HepG2 (cell line): ENCODE measurements around the gene RNF168. TPM values are rescaled to one million over a fixed set of nuclear protein-coding genes. Genes with fewer than 3 reads are reported as not detected.

ENCODE experiments used
- ATAC-seq: fragments of 200-7000 bp; cut with Tn5 transposase; 3 replicates; pipeline ENCODE4 v1.9.1; 2020; ENCODE audit warnings: mild to moderate bottlenecking, moderate library complexity
- BruUV-seq: library from RNA; stranded (reverse); fragments of 400-500 nt; replicated peaks from 2 replicates; lab custom pipeline; 2021; lab: Mats Ljungman, UMichigan
- CTCF ChIA-PET: fragments of 300-600 bp; formaldehyde crosslinking; extraction: SDS; loops from one replicate; lab custom pipeline; 2021; ENCODE audit warnings: low total read pairs, inconsistent platforms, low intra/inter-chr PET ratio; lab: Yijun Ruan, JAX
- POLR2A ChIA-PET: fragments of 350-600 bp; sonication (Branson Sonifier 250); formaldehyde crosslinking; loops from one replicate; lab custom pipeline; 2020; ENCODE audit warnings: antibody characterized with exemption, inconsistent platforms; lab: Yijun Ruan, JAX
- DNase-seq: peaks from one replicate; pipeline ENCODE4 v3.0.0-alpha.2; 2015; ENCODE audit warnings: low spot score
- FAIRE-seq: peaks from 3 replicates; lab custom pipeline; 2011; peaks lifted over from hg19 to GRCh38; lab: Jason Lieb, UNC
- H2AFZ ChIP-seq: one replicate; pipeline ENCODE4 v1.6.1; 2011; ENCODE audit warnings: low read length, inconsistent platforms
- H3K27ac ChIP-seq: fragments of 300-600 bp; 3 replicates; pipeline ENCODE4 v1.8.0; 2011; ENCODE audit warnings: mixed run types, mild to moderate bottlenecking, mixed read lengths, low read length, inconsistent platforms; ENCODE audit not compliant: insufficient read depth; ENCODE audit errors: extremely low read length
- H3K27me3 ChIP-seq, 2 experiments: fragments of 200-600 bp in 1 of 2; 2 replicates in 1 of 2; 3 replicates in 1 of 2; pipeline versions ENCODE4 v1.6.0 to v1.8.0; 2011; ENCODE audit warnings: low read length in 2 of 2, mild to moderate bottlenecking in 2 of 2, moderate library complexity in 2 of 2, inconsistent platforms in 1 of 2; ENCODE audit not compliant: insufficient read depth in 2 of 2, control insufficient read depth in 1 of 2
- H3K36me3 ChIP-seq, 2 experiments: fragments of 200-600 bp in 1 of 2; replicated peaks in 1 of 2; 2 replicates in 1 of 2; 3 replicates in 1 of 2; pipeline versions ENCODE4 v1.5.1 to v1.8.0; 2011; ENCODE audit warnings: low read length in 2 of 2, inconsistent platforms in 1 of 2; ENCODE audit not compliant: insufficient read depth in 2 of 2, control insufficient read depth in 1 of 2
- H3K4me1 ChIP-seq: 2 replicates; pipeline ENCODE4 v1.5.1; 2012; ENCODE audit warnings: low read length, inconsistent platforms; ENCODE audit not compliant: insufficient read depth
- H3K4me2 ChIP-seq: 2 replicates; pipeline ENCODE4 v1.6.0; 2011; ENCODE audit warnings: low read depth, low read length, inconsistent platforms
- H3K4me3 ChIP-seq, 3 experiments: fragments of 200-600 bp in 1 of 3; sonication (generic), shearing (Covaris generic) in 1 of 3; replicated peaks in 1 of 3; 2 replicates each; pipeline ENCODE4 v1.5.1; 2011 to 2016; ENCODE audit warnings: low read length in 3 of 3, inconsistent platforms in 2 of 3, low read depth in 2 of 3, mild to moderate bottlenecking in 2 of 3, control low read depth in 1 of 3, mixed read lengths in 1 of 3; ENCODE audit not compliant: insufficient read depth in 1 of 3
- H3K79me2 ChIP-seq: one replicate; pipeline ENCODE4 v1.6.1; 2011; ENCODE audit warnings: low read length, inconsistent platforms; ENCODE audit not compliant: insufficient read depth
- H3K9ac ChIP-seq: 2 replicates; pipeline ENCODE4 v1.6.0; 2011; ENCODE audit warnings: mild to moderate bottlenecking, low read depth, low read length, inconsistent platforms; ENCODE audit not compliant: insufficient read depth
- H3K9me3 ChIP-seq: 2 replicates; pipeline ENCODE4 v1.5.1; 2012; ENCODE audit warnings: mild to moderate bottlenecking, low read length
- H4K20me1 ChIP-seq: 2 replicates; pipeline ENCODE4 v1.6.0; 2011; ENCODE audit warnings: inconsistent platforms, mild to moderate bottlenecking, low read length, moderate library complexity; ENCODE audit not compliant: insufficient read depth
- ATF7-NPFF ChIP-seq: sonication (generic); formaldehyde crosslinking; IDR thresholded peaks from 2 replicates; pipeline ENCODE4 v1.8.1; 2023; ENCODE audit warnings: mild to moderate bottlenecking, low read depth, missing genetic modification reagents, moderate library complexity
- FOXP4 ChIP-seq: sonication (generic); formaldehyde crosslinking; IDR thresholded peaks from 2 replicates; pipeline ENCODE4 v1.4.0; 2020; ENCODE audit warnings: missing genetic modification reagents
- GATAD2A ChIP-seq: IDR thresholded peaks from 2 replicates; pipeline ENCODE4 v1.6.1; 2016
- HDAC1 ChIP-seq: sonication (generic); formaldehyde crosslinking; IDR thresholded peaks from 2 replicates; pipeline ENCODE4 v1.5.1; 2020; ENCODE audit warnings: mild to moderate bottlenecking, missing genetic modification reagents
- HNF4A ChIP-seq: sonication (generic); formaldehyde crosslinking; IDR thresholded peaks from 2 replicates; pipeline ENCODE4 v1.4.0; 2020; ENCODE audit warnings: missing genetic modification reagents
- HNF4G ChIP-seq, 2 experiments: sonication (generic) in 1 of 2; formaldehyde crosslinking in 1 of 2; IDR thresholded peaks; 2 replicates each; pipeline versions ENCODE4 v1.4.0 to v1.6.1; 2011 to 2020; ENCODE audit warnings: borderline replicate concordance in 2 of 2, low read depth in 2 of 2, mild to moderate bottlenecking in 2 of 2, low read length in 1 of 2, missing genetic modification reagents in 1 of 2, moderate library complexity in 1 of 2
- HOMEZ ChIP-seq: IDR thresholded peaks from 2 replicates; pipeline ENCODE4 v1.6.1; 2016; ENCODE audit warnings: low read depth
- NR2F1 ChIP-seq, 2 experiments: fragments of 450-650 bp in 1 of 2; formaldehyde crosslinking in 1 of 2; IDR thresholded peaks; 2 replicates each; pipeline versions ENCODE4 v1.5.0 to v1.6.1; 2016 to 2020; ENCODE audit warnings: mild to moderate bottlenecking in 1 of 2, missing compliant biosample characterization in 1 of 2, missing genetic modification reagents in 1 of 2, moderate library complexity in 1 of 2
- SAP130 ChIP-seq: IDR thresholded peaks from 2 replicates; pipeline ENCODE4 v1.6.1; 2016; ENCODE audit warnings: low read depth
- STAT5B ChIP-seq: sonication (generic); formaldehyde crosslinking; IDR thresholded peaks from 2 replicates; pipeline ENCODE4 v1.4.0; 2020; ENCODE audit warnings: missing genetic modification reagents
- XBP1 ChIP-seq: sonication (generic); formaldehyde crosslinking; IDR thresholded peaks from 2 replicates; pipeline ENCODE4 v1.5.0; 2020; ENCODE audit warnings: missing genetic modification reagents
- ZNF101 ChIP-seq: sonication (generic); formaldehyde crosslinking; IDR thresholded peaks from 2 replicates; pipeline ENCODE4 v1.4.0; 2020; ENCODE audit warnings: mild to moderate bottlenecking, low read depth, missing genetic modification reagents, borderline replicate concordance
- ZNF331 ChIP-seq: sonication (generic); formaldehyde crosslinking; IDR thresholded peaks from 2 replicates; pipeline ENCODE4 v1.4.0; 2020; ENCODE audit warnings: missing genetic modification reagents
- ZNF362 ChIP-seq: sonication (generic); formaldehyde crosslinking; IDR thresholded peaks from 2 replicates; pipeline ENCODE4 v1.4.0; 2020; ENCODE audit warnings: missing genetic modification reagents, mild to moderate bottlenecking, borderline replicate concordance
- ZNF501 ChIP-seq: sonication (generic); formaldehyde crosslinking; IDR thresholded peaks from 2 replicates; pipeline ENCODE4 v1.5.1; 2020; ENCODE audit warnings: mild to moderate bottlenecking, moderate library complexity, missing genetic modification reagents
- ZNF629 ChIP-seq: sonication (generic); formaldehyde crosslinking; conservative IDR thresholded peaks from 2 replicates; pipeline ENCODE4 v1.5.0; 2020; ENCODE audit warnings: missing genetic modification reagents
- WGBS: methylation state at CpG from one replicate; pipeline ENCODE4 v1.1.6; 2017; ENCODE audit warnings: low lambda C conversion rate; 5-methylcytosine and 5-hydroxymethylcytosine counted together
- in situ Hi-C: cut with HindIII; loops from 2 replicates; pipeline ENCODE4 v1.10.0; 2017; ENCODE audit warnings: low pct_unique_long_range_greater_than_20kb; ENCODE audit not compliant: extremely low pct_ligation_motif_present
- intact Hi-C: fragments of 100-400 bp; cut with micrococcal nuclease; formaldehyde crosslinking; loops from one replicate; pipeline ENCODE4 v1.10.0; 2022; ENCODE audit not compliant: unreplicated experiment
- polyA plus RNA-seq, 8 experiments: library from polyadenylated mRNA; depleted of rRNA in 3 of 8; stranded (reverse) in 7 of 8; unstranded in 1 of 8; fragments of >200 nt; fragmentation: Illumina TruSeq in 4 of 8; extraction: Trizol in 4 of 8; gene quantifications; 2 replicates each; pipeline versions ENCODE4 v1.2.1 to v1.2.3, GENCODE V29; 2011 to 2016; ENCODE audit warnings: low read depth in 4 of 8, missing spikeins in 1 of 8, mixed read lengths in 1 of 8; ENCODE audit not compliant: insufficient read depth in 1 of 8
- total RNA-seq, 5 experiments: library from RNA; depleted of rRNA; stranded (reverse); fragments of >200 nt; fragmentation: Illumina TruSeq; extraction: Trizol; gene quantifications; 2 replicates each; pipeline ENCODE4 v1.2.3, GENCODE V29; 2016; ENCODE audit warnings: low read depth in 1 of 5
- TF ChIP-seq, protein P1 (sequence below): IDR thresholded peaks from 2 replicates; pipeline ENCODE4 v1.6.1; 2012; ENCODE audit warnings: inconsistent platforms
- TF ChIP-seq, protein P2 (sequence below): sonication (generic); formaldehyde crosslinking; IDR thresholded peaks from 2 replicates; pipeline ENCODE4 v1.4.0; 2020; ENCODE audit warnings: missing genetic modification reagents
- TF ChIP-seq, protein P3 (sequence below): IDR thresholded peaks from 2 replicates; pipeline ENCODE4 v1.6.1; 2016; ENCODE audit warnings: low read depth, borderline replicate concordance

The RNF168 gene
- total and polyA plus RNA-seq, 2 of the 13 experiments (the other 11 are each of a cell fraction or from before 2014, with no cell fraction given) = 3.7 to 22.9 TPM

DNA sequence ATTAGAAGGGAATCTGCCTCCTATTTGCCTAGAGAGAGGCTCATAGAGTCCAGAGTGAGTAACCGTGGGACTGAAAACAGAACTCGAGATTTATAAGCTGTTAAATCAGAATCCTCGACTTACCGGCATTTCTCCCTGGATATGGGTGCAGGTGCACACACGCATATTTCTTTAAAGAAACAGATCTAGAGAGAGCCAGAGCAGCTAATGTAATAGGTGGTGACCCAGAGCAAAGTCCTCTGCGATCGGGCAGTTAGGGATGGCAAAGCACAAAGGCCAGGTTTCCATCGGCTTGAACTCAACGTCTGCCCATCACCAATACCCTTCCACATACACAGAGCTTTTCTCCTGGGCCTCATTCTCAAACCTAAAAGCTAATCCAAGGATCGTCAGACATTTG is 13.8 kb downstream of the RNF168 start (continued):
- TF ChIP-seq HNF4G (IDR thresholded peaks at IDR 0.05; ENCODE audit: borderline replicate concordance, low read depth, low read length) (peak; percentile 74; the same call in 1 of the 2 replicates), HNF4G (CRISPR knock-in tag; IDR thresholded peaks at IDR 0.05; ENCODE audit: borderline replicate concordance, low read depth) (no peak), XBP1 (no peak), NR2F1 (CRISPR knock-in tag; IDR thresholded peaks at IDR 0.05) (peak in 1 of 2 experiments; percentile 55; a peak in 1 of 4 replicates), ZNF501 (CRISPR knock-in tag) (peak; percentile 18; the same call in 1 of the 2 replicates), HNF4A (peak; percentile 90), HOMEZ (peak; percentile 15; the same call in 1 of the 2 replicates), HDAC1 (CRISPR knock-in tag) (0 out of 2 replicates have a peak, but pooled peaks have one; percentile 22), GATAD2A (CRISPR knock-in tag) (peak; percentile 47), ZNF629 (CRISPR knock-in tag) (peak; percentile 88), ATF7-NPFF (CRISPR knock-in tag) (no peak)
- TF ChIP-seq, protein P1, sequence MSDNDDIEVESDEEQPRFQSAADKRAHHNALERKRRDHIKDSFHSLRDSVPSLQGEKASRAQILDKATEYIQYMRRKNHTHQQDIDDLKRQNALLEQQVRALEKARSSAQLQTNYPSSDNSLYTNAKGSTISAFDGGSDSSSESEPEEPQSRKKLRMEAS = no peak

GRCh38 chr3:196486263-196486662 is 17.3 kb downstream of the RNF168 start:
- CTCF ChIA-PET = interaction anchor here (1.1 to 2.7 kb wide), 2 partner anchors 33 to 35 kb away, joined by 3 to 24 read pairs; no protein-coding TSS in a partner anchor
- BruUV-seq = no TSS peak
- DNase-seq (no peak), ATAC-seq (peak; percentile 65), FAIRE-seq (no peak)
- in situ Hi-C loops = no loop called here
- H3K79me2 ChIP-seq = peaks cover 27% of the 10 kb centered on the region
- peaks cover 23% of the 10 kb centered on the region for H3K4me1 ChIP-seq
- H3K9ac ChIP-seq = no peak overlapping the region
- 90% methylated on average over 8 of the region's 8 CpGs for WGBS
- POLR2A ChIA-PET = interaction anchor here (0.9 kb wide), 1 partner anchor 28 kb away, joined by 4 read pairs; no protein-coding TSS in a partner anchor
- H3K27ac ChIP-seq = no peak overlapping the region
- H3K4me2 ChIP-seq = no peak overlapping the region
- no peak overlapping the region for H3K4me3 ChIP-seq
- H2AFZ ChIP-seq = no peak overlapping the region
- peaks cover 10 to 44% of the 10 kb centered on the region in 2 experiments for H3K36me3 ChIP-seq
- intact Hi-C loops = loop anchor here (1.0 to 2.0 kb wide), 2 partner anchors 15 to 33 kb away; no protein-coding TSS in a partner anchor
- no peaks in the 10 kb centered on the region for H3K9me3 ChIP-seq
- H4K20me1 ChIP-seq = peaks cover 12% of the 10 kb centered on the region; the same call in 1 of the 2 replicates
- no peaks in the 10 kb centered on the region; a peak in 1 of 5 replicates for H3K27me3 ChIP-seq
- TF ChIP-seq, protein P2, sequence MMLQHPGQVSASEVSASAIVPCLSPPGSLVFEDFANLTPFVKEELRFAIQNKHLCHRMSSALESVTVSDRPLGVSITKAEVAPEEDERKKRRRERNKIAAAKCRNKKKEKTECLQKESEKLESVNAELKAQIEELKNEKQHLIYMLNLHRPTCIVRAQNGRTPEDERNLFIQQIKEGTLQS (CRISPR knock-in tag) = no peak
- no peak for TF ChIP-seq SAP130 (CRISPR knock-in tag)
- no peak for TF ChIP-seq ZNF101 (CRISPR knock-in tag)
- TF ChIP-seq FOXP4 (CRISPR knock-in tag) = no peak
- no peak for TF ChIP-seq ZNF331
- TF ChIP-seq, protein P3, sequence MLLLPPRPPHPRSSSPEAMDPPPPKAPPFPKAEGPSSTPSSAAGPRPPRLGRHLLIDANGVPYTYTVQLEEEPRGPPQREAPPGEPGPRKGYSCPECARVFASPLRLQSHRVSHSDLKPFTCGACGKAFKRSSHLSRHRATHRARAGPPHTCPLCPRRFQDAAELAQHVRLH = no peak
- TF ChIP-seq ZNF362 = no peak
- no peak for TF ChIP-seq STAT5B (CRISPR knock-in tag)
